Heart left ventricle (tissue), 16 donors: Measurements from ENCODE around the gene CDK19. TPM values are rescaled to one million over a fixed set of nuclear protein-coding genes. Genes with fewer than 3 reads are reported as not detected.

ENCODE experiments used
- ATAC-seq, 4 donors: fragments of 200-7000 bp; cut with Tn5 transposase; one replicate each; pipeline ENCODE4 v1.9.1; 2020 to 2022; ENCODE audit warnings: moderate library complexity in 4 of 4, mild to moderate bottlenecking in 3 of 4, moderate number of reproducible peaks in 1 of 4
- DNase-seq, 5 donors: peaks; one replicate each; pipeline ENCODE4 v3.0.0-alpha.2; 2020
- H3K27ac ChIP-seq, 12 donors: fragments of 200-600 bp; sonication (generic) in 4 of 12; one replicate each; pipeline versions ENCODE4 v1.5.0 to v1.8.0; 2016 to 2022; ENCODE audit warnings: mild to moderate bottlenecking in 2 of 12
- H3K27me3 ChIP-seq, 9 donors: fragments of 200-600 bp; sonication (generic) in 2 of 9; one replicate each; pipeline versions ENCODE4 v1.5.1 to v1.8.0; 2016 to 2022; ENCODE audit warnings: mild to moderate bottlenecking in 3 of 9
- H3K36me3 ChIP-seq, 9 donors: fragments of 200-600 bp; sonication (generic) in 2 of 9; one replicate each; pipeline versions ENCODE4 v1.5.0 to v1.8.0; 2018 to 2022; ENCODE audit warnings: mild to moderate bottlenecking in 2 of 9
- H3K4me1 ChIP-seq, 12 donors: fragments of 200-600 bp; sonication (generic) in 4 of 12; one replicate each; pipeline versions ENCODE4 v1.5.0 to v1.8.0; 2016 to 2022; ENCODE audit warnings: mild to moderate bottlenecking in 3 of 12
- H3K4me3 ChIP-seq, 12 donors: fragments of 200-600 bp; sonication (generic) in 4 of 12; one replicate each; pipeline versions ENCODE4 v1.5.0 to v1.8.0; 2017 to 2022; ENCODE audit warnings: mild to moderate bottlenecking in 9 of 12, moderate library complexity in 4 of 12
- H3K9me3 ChIP-seq, 12 donors: fragments of 200-600 bp; sonication (generic) in 4 of 12; one replicate each; pipeline versions ENCODE4 v1.5.0 to v1.8.0; 2016 to 2022; ENCODE audit warnings: mild to moderate bottlenecking in 1 of 12
- POLR2A ChIP-seq, 2 donors: fragments of 450-650 bp; IDR thresholded peaks; one replicate each; pipeline ENCODE4 v1.6.1; 2017; ENCODE audit warnings: antibody characterized with exemption in 2 of 2, mild to moderate bottlenecking in 2 of 2, moderate library complexity in 2 of 2
- WGBS, 4 donors: extraction: QIAGEN DNeasy Blood & Tissue Kit in 2 of 4; methylation state at CpG; one replicate each; pipeline versions ENCODE4 v1.1.5 to v1.1.7; 2013 to 2018; 5-methylcytosine and 5-hydroxymethylcytosine counted together
- intact Hi-C, 10 donors: fragments of 100-400 bp; cut with DNase I; formaldehyde crosslinking; loops; one replicate each; pipeline versions ENCODE4 v1.11.1 to v1.14.2; 2022
- polyA plus RNA-seq, 2 donors: library from polyadenylated mRNA; stranded (reverse); fragments of 200-250 nt; gene quantifications; one replicate each; pipeline ENCODE4 v1.2.3, GENCODE V29; 2013
- total RNA-seq, 9 donors: library from RNA; depleted of rRNA in 2 of 9; stranded (reverse); fragments of >200 nt in 2 of 9; fragmentation: NEBNext Ultra II Directional in 3 of 9; extraction: Animal tissue kit (Norgen Biotek cat#: 25700) in 3 of 9; gene quantifications; one replicate each; pipeline versions ENCODE4 v1.1.0 to v1.2.4, GENCODE V29; 2016 to 2023
- TF ChIP-seq, protein P1 (sequence below), 12 donors: fragments of 200-600 bp; sonication (generic) in 4 of 12; IDR thresholded peaks; one replicate each; pipeline versions ENCODE4 v1.5.0 to v1.8.0; 2018 to 2022; ENCODE audit warnings: antibody characterized with exemption in 12 of 12, mild to moderate bottlenecking in 5 of 12
- donor health status: ischemic (EF 13 %, LVEDD 7.1; RV severe dilation, severe dysfunction).
- donor health status: healthy with polysubstance abuse.
- donor health status: DM: no; HTN: yes; CAD: no.
- donor health status: DM: no; HTN: no; CAD: no.
- donor health status: ischemic (EF 25% LVEDD 6.9; RV normal size, moderate dysfunction).
- donor health status: ischemic (EF 25% LVEDD 5.7; RV mildly dilated, moderate dysfunction).
- donor health status: healthy.
- donor health status: DM: yes; HTN: yes; CAD: no.
- donor health status: ischemic (EF 35%, LVEDD 5.7; RV mildly dilated, moderate dysfunction).
- donor health status: nonischemic (EF 11% LVEDD 7.7; RV severe dilation, severe dysfunction).
- donor health status: DM: yes; HTN: yes; CAD: no.
- donor health status: PGD.
- donor health status: ischemic (EF 29% LVEDD 5.4; RV normal size, mild dysfunction).
- donor health status: nonischemic (EF 23%, LVEDD 6.1; RV moderate dilation, normal function).

The CDK19 gene
- total and polyA plus RNA-seq, 11 donors = 3.8 to 16.3 (median 8.3) TPM

DNA sequence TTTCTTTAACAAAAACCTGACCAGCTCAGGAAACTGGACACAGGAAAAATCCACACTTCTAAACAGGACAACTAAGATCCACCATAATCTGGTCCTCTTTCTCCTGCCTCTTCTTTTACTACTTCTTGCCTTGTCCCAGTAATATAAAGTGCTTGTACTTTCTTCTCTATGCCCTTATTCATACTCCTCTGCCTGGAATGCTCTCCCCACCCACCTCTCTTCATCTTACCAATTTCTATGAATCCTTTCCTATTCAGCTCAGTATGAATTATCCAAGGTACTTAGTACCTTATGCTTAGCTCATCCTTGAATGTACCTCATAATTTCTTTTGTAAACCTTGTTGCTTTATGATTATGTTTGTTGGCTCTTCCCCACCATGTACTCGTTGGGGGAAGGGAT, 159.4 kb downstream of the CDK19 start:
- Histone ChIP-seq H3K4me3 (no peak overlapping the region), H3K4me1 (peaks cover 0 to 12% (median 0%) of the 10 kb centered on the region in 12 donors), H3K9me3 (no peaks in the 10 kb centered on the region), H3K36me3 (no peaks in the 10 kb centered on the region), H3K27me3 (no peaks in the 10 kb centered on the region), H3K27ac (no peak overlapping the region)
- no peak for DNase-seq
- intact Hi-C loops = no loop called here
- 86 to 97% (median 90%) methylated on average over 1 of the region's 1 CpG for WGBS, 4 donors
- no peak for TF ChIP-seq POLR2A (IDR thresholded peaks at IDR 0.05)
- ATAC-seq = no peak

DNA sequence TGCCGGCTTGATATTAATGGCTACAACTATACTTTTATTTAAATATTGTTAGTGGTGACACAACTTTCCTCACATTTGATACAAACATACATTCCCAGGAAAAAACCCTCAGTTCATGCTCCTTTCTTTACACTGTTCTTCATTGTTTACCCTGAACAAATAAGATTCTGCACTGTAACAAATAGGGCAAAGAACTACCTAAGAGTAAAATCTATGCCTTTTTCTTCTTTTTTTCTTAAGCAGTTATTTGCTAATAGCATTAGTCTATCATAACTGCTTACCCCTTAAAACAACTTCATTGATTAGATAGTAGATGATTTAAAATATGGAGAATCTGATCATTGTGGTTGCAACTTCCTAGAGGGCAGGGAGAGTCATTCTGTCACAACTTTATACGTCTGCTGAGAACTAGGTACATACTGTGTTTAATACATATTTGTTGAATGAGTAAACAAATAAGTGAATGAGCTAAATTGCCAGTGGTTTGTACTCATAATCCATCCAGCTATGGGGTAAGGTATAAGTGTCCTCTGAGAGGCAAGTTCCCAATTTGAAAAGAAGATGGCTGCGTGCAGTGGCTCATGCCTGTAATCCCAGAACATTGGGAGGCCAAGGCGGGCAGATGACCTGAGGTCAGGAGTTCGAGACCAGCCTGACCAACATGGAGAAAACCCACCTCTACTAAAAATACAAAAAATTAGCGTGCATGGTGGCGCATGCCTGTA, 161.0 kb downstream of the CDK19 start:
- Histone ChIP-seq H3K4me1 (peaks cover 0 to 26% (median 4%) of the 10 kb centered on the region in 12 donors), H3K4me3 (no peak overlapping the region), H3K27me3 (no peaks in the 10 kb centered on the region), H3K36me3 (no peaks in the 10 kb centered on the region), H3K9me3 (no peaks in the 10 kb centered on the region), H3K27ac (no peak overlapping the region)
- ATAC-seq (no peak), DNase-seq (no peak)
- intact Hi-C loops = no loop called here
- TF ChIP-seq POLR2A (IDR thresholded peaks at IDR 0.05) = no peak
- TF ChIP-seq, protein P1, sequence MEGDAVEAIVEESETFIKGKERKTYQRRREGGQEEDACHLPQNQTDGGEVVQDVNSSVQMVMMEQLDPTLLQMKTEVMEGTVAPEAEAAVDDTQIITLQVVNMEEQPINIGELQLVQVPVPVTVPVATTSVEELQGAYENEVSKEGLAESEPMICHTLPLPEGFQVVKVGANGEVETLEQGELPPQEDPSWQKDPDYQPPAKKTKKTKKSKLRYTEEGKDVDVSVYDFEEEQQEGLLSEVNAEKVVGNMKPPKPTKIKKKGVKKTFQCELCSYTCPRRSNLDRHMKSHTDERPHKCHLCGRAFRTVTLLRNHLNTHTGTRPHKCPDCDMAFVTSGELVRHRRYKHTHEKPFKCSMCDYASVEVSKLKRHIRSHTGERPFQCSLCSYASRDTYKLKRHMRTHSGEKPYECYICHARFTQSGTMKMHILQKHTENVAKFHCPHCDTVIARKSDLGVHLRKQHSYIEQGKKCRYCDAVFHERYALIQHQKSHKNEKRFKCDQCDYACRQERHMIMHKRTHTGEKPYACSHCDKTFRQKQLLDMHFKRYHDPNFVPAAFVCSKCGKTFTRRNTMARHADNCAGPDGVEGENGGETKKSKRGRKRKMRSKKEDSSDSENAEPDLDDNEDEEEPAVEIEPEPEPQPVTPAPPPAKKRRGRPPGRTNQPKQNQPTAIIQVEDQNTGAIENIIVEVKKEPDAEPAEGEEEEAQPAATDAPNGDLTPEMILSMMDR (IDR thresholded peaks at IDR 0.05) = no peak
- WGBS, 4 donors = 90 to 97% (median 93%) methylated on average over 7 of the region's 7 CpGs

DNA sequence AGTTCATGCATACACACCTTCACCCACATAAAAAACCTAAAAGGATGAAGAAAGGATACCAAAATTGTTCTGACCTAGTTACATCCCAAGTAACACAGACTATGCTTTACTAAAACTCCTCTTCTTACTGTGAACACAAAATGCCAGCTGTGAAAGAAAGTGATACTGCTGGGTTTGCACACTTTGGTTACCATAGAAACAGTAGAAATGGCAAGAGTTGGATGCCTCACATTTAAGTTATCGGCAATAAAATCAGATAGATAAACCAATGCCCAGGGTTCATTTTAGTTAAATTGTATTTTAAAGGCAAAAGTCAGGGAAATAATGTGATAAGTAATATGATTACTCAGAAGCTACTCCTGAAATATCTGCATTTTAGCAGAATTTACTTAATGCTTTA, 161.9 kb downstream of the CDK19 start:
- DNase-seq (no peak), ATAC-seq (no peak)
- WGBS, 4 donors = 88 to 96% (median 92%) methylated on average over 1 of the region's 1 CpG
- intact Hi-C loops = no loop called here
- no peak overlapping the region for H3K27ac ChIP-seq
- TF ChIP-seq, protein P1 (IDR thresholded peaks at IDR 0.05) = no peak
- TF ChIP-seq POLR2A (IDR thresholded peaks at IDR 0.05) = no peak
- H3K4me1 ChIP-seq = peaks cover 0 to 26% (median 4%) of the 10 kb centered on the region in 12 donors
- H3K27me3 ChIP-seq = no peaks in the 10 kb centered on the region
- no peaks in the 10 kb centered on the region for H3K36me3 ChIP-seq
- no peak overlapping the region for H3K4me3 ChIP-seq
- H3K9me3 ChIP-seq = no peaks in the 10 kb centered on the region

DNA sequence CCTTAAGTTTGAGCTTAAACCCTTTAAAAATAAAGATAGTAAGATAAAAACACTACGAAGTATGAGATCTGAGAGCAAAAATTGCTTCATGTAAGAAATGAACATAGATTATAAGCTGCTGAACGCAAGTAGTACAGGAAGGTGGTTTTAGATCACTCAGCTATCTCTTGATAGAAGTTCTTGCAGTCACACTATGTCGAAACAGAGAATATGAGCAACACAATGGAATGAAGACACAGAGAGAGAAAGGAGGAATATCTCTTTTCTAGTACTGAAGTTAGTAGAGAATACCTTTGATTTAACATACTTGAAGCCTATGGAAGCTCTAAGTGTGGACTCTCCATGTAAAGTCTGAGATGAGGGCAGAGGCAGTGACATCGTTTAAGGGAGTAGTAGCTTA, 162.7 kb downstream of the CDK19 start:
- Histone ChIP-seq H3K27me3 (no peaks in the 10 kb centered on the region), H3K4me1 (peaks cover 0 to 26% (median 4%) of the 10 kb centered on the region in 12 donors), H3K27ac (no peak overlapping the region), H3K36me3 (no peaks in the 10 kb centered on the region), H3K9me3 (no peaks in the 10 kb centered on the region), H3K4me3 (no peak overlapping the region)
- WGBS, 4 donors = 90 to 95% (median 92%) methylated on average over 4 of the region's 4 CpGs
- ATAC-seq (no peak), DNase-seq (no peak)
- intact Hi-C loops = no loop called here
- TF ChIP-seq, protein P1 (IDR thresholded peaks at IDR 0.05) = no peak
- TF ChIP-seq POLR2A (IDR thresholded peaks at IDR 0.05) = no peak

DNA sequence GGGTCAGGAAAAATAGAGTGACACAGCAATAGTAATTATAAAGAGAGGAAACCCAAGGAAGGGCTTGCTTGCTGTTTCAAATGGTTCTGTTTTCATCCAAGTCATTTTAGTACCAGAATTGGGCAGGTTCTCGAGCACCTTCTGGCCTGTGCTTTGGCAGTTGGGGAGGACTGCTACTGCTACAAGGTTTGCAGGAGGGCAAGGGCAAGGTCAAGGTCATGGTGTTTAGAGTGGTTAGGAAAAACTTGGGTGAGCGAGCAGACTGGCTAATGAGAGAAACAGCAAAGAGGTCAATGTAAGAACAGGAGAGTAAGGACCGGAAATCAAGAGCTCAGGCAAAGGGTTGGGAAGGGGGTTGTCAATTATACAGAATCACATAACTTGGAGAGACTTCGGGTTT, 164.5 kb downstream of the CDK19 start:
- intact Hi-C loops = no loop called here
- TF ChIP-seq, protein P1 (IDR thresholded peaks at IDR 0.05) = no peak
- no peak for TF ChIP-seq POLR2A (IDR thresholded peaks at IDR 0.05)
- peaks cover 0 to 9% (median 3%) of the 10 kb centered on the region in 9 donors for H3K36me3 ChIP-seq
- WGBS, 4 donors = 91 to 95% (median 93%) methylated on average over 4 of the region's 4 CpGs
- H3K9me3 ChIP-seq = no peaks in the 10 kb centered on the region
- peaks cover 0 to 17% (median 4%) of the 10 kb centered on the region in 12 donors for H3K4me1 ChIP-seq
- ATAC-seq (no peak), DNase-seq (no peak)
- no peak overlapping the region for H3K27ac ChIP-seq
- H3K4me3 ChIP-seq = no peak overlapping the region
- no peaks in the 10 kb centered on the region for H3K27me3 ChIP-seq
